ENCODE measurements around the gene UNC13B.

UNC13B gene

GRCh38 chr9:35318741-35319140 lies 156.9 kb downstream of the UNC13B start:
- no peak for DNase-seq

DNA sequence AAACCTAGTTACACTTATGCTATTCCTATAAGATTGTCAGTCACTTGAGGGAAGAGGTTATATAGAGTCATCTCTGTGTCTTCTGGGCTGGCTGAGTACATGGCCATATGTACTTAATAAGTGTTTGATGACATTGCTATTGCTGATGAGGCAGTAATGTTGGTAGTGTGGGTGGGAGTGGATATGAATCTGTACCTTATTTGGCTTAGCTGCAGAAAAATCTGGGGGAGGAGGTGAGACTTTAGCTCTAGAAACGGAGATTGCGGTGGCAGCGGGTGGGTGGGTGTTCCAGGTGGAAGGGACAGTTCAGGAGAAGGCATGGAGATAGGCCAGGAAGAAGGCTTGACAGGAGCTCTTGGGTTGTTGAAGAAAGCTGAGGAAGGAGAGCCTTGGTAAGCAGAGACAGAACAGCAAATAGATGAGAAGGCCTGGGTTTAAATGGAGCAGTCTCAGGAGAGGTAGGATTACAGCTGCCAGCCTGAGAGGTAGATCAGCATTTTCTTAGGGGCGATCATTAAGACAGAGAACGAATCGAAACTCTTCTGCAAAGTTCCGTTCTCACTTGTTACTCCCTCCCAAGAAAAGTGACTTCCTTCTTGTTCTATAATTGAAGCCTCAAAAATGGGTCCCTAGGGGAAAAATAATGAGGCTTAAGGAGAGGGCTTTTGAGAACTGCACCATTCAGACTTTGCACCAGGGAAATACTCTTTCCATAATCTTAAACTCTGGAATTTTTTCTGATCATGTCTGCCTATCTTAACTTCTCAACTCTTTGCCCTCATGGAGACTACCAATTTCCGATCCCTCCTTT lies 160.5 kb downstream of the UNC13B start:
- DNase-seq: peak in 8 of 58 donors; percentile 2 to 35 (median 14)

DNA sequence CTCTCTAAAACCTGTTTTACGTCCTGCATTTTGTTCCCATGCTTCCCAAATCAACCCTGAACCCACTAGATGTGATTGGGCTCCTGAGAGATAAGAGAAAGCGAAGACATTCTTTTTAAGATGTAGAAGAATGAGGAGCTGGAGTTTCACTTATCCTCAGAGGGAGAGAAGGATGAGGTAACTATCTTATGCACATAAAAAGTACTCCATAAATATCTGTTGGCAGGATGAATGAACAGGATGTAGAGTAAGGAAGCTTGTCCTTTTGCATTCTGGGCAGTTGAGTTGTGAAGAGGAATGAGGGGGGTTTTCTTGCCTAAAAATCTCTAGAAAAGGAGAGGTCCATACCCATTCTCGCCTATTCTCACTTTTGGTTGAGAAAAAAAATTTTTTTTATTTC lies 163.2 kb downstream of the UNC13B start:
- no peak for DNase-seq

GRCh38 chr9:35333551-35333950 lies 171.7 kb downstream of the UNC13B start:
- DNase-seq: no peak

- DNase-seq: no peak
Observed at GRCh38 chr9:35335164-35335563, 173.4 kb downstream of the UNC13B start.

GRCh38 chr9:35338086-35338485 lies 176.3 kb downstream of the UNC13B start:
- no peak for DNase-seq

DNA sequence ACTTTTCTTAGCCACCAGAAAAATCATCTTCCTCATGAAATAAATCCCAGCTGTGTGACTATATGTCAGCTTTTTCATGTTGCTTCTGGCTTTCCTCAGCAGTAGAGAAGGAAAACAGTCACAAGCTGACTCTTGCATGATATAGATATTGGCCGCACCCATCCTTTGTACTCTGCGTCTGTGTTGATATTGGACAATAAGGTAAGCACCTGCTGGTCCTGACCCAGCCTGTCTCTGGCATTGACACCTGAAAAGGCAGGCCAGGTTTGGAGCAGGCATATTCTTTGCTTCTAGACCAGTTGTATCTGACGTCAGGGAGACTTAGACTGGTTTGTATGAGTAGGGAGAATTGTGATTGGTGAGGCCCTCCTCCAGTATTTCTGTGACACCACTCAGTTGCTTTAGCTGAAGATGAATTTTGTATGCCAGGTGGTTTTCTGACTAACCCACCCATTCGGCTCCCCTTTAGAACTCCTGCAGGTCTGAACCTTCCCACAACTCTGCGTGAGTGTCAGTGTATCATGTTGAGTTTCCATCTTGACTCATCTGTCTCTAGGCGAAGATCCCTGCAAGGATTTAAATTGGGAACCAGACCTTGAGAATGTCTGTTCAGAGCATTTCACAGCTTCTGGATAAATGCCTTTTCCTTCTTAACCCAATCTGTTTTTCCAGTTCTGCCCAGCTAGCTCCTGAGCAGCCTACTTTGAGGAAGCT lies 176.9 kb downstream of the UNC13B start:
- no peak for DNase-seq

DNA sequence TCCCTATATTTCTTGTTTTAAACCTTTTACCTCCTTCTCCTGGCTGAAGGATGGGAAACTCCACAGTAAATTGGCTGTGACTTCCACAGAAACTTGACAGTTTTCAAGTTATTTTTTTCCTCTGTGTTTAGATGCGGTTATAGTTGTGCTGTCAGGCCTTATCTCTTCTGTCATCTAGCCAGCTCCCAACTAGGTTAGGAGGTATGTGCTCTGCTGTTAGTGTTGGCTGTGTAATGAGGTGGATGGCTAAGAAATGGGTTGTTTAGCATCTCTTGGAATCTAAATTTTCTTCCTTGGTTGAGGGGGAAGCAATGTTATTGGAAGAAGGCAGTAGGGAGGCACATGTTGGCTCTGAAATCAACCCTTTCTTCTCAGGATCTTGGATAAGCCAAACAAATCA lies 178.2 kb downstream of the UNC13B start:
- DNase-seq: no peak

DNA sequence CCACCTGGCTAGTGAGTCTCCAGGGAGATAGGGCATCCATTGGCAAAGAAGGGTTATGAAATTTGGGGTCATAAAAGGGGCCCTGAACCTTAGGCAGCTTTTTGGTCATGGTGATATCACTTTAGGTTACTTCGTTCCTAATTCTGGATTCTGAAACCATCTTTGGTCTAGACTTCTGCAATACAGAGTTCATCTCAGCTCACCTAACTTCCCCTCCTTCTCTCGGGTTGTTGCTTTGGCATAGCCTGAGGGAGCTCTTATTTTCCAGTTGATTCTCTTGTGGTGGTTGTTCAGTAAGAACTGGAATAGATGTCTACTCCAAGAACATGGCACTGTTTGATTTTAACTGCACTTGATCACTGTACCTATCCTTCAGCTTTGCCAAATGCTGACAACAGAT lies 179.2 kb downstream of the UNC13B start:
- DNase-seq: no peak

DNA sequence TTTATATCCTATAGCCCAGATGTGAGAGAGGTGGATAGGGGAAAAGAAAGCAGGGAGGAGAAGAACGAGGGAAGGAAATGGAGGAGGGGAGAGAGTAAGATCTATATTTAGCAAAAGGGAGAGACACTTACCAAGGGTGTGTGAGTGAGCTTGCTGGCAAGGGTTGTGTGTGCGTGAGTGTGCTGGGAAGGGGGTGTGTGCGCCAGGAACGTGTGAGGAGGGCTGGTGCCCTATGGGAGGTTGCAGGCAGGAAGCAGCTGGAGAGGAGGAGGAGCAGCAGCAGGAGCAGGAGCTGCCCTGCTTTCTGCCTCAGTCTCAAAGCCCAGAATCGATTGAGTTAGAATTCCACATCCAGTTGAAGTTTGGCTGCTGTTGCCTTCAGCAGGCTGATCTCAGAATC lies 179.8 kb downstream of the UNC13B start:
- DNase-seq: peak in 31 of 58 donors; percentile 2 to 62 (median 19)

GRCh38 chr9:35342221-35342958 lies 180.6 kb downstream of the UNC13B start:
- DNase-seq: no peak

DNA sequence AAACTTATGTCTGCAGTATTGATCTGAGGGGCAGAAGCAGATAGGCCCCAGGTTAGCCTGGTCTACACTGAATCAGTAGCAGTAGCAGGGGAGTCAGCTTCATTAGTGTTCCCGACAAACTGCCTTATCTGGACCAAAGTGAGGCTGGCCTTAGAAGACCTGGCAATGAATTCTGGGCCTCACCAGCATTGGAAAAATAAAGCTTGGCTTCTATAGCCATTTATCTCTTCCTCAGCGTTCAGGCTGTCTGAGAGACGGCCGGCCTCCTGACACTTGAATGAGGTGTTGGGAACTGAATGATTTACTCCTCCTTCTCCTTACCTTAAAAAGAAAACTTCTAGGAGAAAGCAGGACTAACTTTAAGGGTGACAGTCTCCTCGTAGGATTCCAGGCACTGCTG lies 186.3 kb downstream of the UNC13B start:
- no peak for DNase-seq

- DNase-seq: no peak
Observed at GRCh38 chr9:35349287-35349990, 187.6 kb downstream of the UNC13B start.

GRCh38 chr9:35350212-35350611 lies 188.4 kb downstream of the UNC13B start:
- peak in 33 of 58 donors; percentile 3 to 87 (median 35) for DNase-seq

GRCh38 chr9:35350827-35351549 lies 189.2 kb downstream of the UNC13B start:
- DNase-seq: no peak

- DNase-seq: no peak
Observed at GRCh38 chr9:35353731-35354365, 192.0 kb downstream of the UNC13B start.

DNA sequence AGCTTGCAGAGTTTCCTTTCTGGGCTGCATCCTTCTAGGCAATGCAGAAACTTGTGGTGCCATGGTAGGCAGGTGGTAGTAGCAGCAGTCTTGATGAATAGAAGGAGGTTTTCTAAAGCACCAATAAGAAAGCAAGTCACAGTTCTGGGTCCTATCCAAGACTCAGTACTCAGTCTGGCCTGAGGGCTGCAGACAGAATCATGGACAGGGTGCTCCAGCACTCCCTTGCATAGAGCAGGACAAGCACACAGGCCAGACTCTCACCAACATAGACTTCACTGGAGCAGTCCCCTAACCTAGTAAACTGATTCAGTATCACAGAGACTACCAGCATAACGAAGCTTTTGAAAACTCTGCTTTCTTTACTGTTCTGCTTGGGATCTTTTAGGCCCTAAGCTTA lies 194.1 kb downstream of the UNC13B start:
- no peak for DNase-seq

GRCh38 chr9:35357116-35357515 lies 195.3 kb downstream of the UNC13B start:
- no peak for DNase-seq

DNA sequence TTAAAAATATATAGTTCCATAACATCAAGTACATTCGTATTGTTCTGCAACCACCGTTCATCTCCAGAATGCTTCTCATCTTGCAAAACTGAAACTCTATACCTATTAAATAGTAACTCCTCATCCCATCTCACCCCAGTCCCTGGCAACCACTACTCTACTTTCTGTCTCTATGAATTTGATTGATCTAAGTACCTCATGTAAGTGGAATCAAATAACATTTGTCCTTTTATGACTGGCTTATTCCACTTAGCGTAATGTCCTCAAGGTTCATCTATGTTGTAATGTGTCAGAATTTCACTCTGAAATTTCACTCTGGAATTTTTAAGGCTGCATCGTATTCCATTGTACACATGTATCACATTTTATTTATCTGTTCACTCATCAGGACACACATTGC lies 196.0 kb downstream of the UNC13B start:
- DNase-seq: no peak
